B cell (primary cell): ENCODE results near the gene RGS1. TPM values are rescaled to one million over a fixed set of nuclear protein-coding genes. Genes with fewer than 3 reads are reported as not detected.

Experiments
- ATAC-seq: fragments of 200-7000 bp; cut with Tn5 transposase; one replicate; pipeline ENCODE4 v1.10.0; 2021; ENCODE audit warnings: low read depth, mild to moderate bottlenecking, moderate number of reproducible peaks, moderate library complexity
- CTCF ChIA-PET: fragments of 350-600 bp; sonication (Branson Sonifier 250); formaldehyde crosslinking; loops from one replicate; lab custom pipeline; 2021; ENCODE audit warnings: antibody characterized with exemption, inconsistent platforms; lab: Charles Lee
- POLR2A ChIA-PET: fragments of 350-600 bp; sonication (Branson Sonifier 250); formaldehyde crosslinking; loops from one replicate; lab custom pipeline; 2021; ENCODE audit warnings: antibody characterized with exemption; lab: Charles Lee
- DNase-seq: peaks from one replicate; pipeline ENCODE4 v3.0.0; 2013
- H2AFZ ChIP-seq: 2 replicates; pipeline ENCODE4 v1.6.1; 2012; ENCODE audit warnings: mild to moderate bottlenecking, low read depth, low read length; ENCODE audit not compliant: insufficient read depth, poor library complexity, severe bottlenecking
- H3K27ac ChIP-seq, 2 donors: 1 replicate in 1 of 2; 2 replicates in 1 of 2; pipeline ENCODE4 v1.5.1; 2012 to 2013; ENCODE audit warnings: low read length in 2 of 2, mild to moderate bottlenecking in 2 of 2, moderate library complexity in 1 of 2
- H3K27me3 ChIP-seq, 4 experiments: fragments of 200-600 bp in 1 of 4; sonication (generic) in 1 of 4; replicated peaks in 1 of 4; 1 replicate in 2 of 4; 2 replicates in 2 of 4; pipeline versions ENCODE4 v1.6.1 to v1.7.0; 2013 to 2016; ENCODE audit warnings: low read length in 3 of 4, mild to moderate bottlenecking in 2 of 4, mixed read lengths in 1 of 4, moderate library complexity in 1 of 4; ENCODE audit not compliant: insufficient read depth in 4 of 4, control insufficient read depth in 3 of 4; ENCODE audit errors: control extremely low read depth in 1 of 4
- H3K36me3 ChIP-seq, 2 experiments: replicated peaks in 1 of 2; 1 replicate in 1 of 2; 2 replicates in 1 of 2; pipeline versions ENCODE4 v1.6.1 to v1.7.1; 2013; ENCODE audit warnings: low read length in 1 of 2; ENCODE audit not compliant: insufficient read depth in 2 of 2, control insufficient read depth in 1 of 2; ENCODE audit errors: control extremely low read depth in 1 of 2, extremely low read depth in 1 of 2
- H3K4me1 ChIP-seq, 2 donors: fragments of 200-600 bp in 1 of 2; sonication (generic) in 1 of 2; 1 replicate in 1 of 2; 2 replicates in 1 of 2; pipeline versions ENCODE4 v1.5.1 to v1.6.1; 2013 to 2017; ENCODE audit warnings: low read length in 2 of 2; ENCODE audit not compliant: control insufficient read depth in 2 of 2, insufficient read depth in 2 of 2
- H3K4me2 ChIP-seq: replicated peaks from 2 replicates; pipeline ENCODE3; 2012; ENCODE audit warnings: mild to moderate bottlenecking, low read depth, low read length; ENCODE audit not compliant: poor library complexity, severe bottlenecking
- H3K4me3 ChIP-seq, 5 experiments: fragments of 200-600 bp in 1 of 5; sonication (generic) in 1 of 5; 1 replicate in 3 of 5; 2 replicates in 2 of 5; pipeline versions ENCODE4 v1.5.1 to v1.7.0; 2011 to 2016; ENCODE audit warnings: low read length in 4 of 5, mild to moderate bottlenecking in 4 of 5, low read depth in 2 of 5, control low read depth in 1 of 5, moderate library complexity in 1 of 5; ENCODE audit not compliant: insufficient read depth in 1 of 5; ENCODE audit errors: control extremely low read depth in 1 of 5, extremely low read depth in 1 of 5
- H3K79me2 ChIP-seq: fragments of 200-600 bp; sonication (generic); one replicate; pipeline ENCODE4 v1.6.0; 2016; ENCODE audit warnings: low read length; ENCODE audit not compliant: control insufficient read depth, insufficient read depth
- H3K9ac ChIP-seq: fragments of 200-600 bp; sonication (generic); 2 replicates; pipeline ENCODE4 v1.6.1; 2017; ENCODE audit warnings: mild to moderate bottlenecking, low read length, moderate library complexity
- H3K9me3 ChIP-seq, 3 donors: one replicate each; pipeline versions ENCODE4 v1.6.1 to v1.7.1; 2013; ENCODE audit warnings: low read length in 2 of 3; ENCODE audit not compliant: control insufficient read depth in 2 of 3, insufficient read depth in 1 of 3; ENCODE audit errors: control extremely low read depth in 1 of 3
- H4K20me1 ChIP-seq: 2 replicates; pipeline ENCODE4 v1.6.0; 2012; ENCODE audit warnings: mild to moderate bottlenecking, low read length; ENCODE audit not compliant: insufficient read depth, control insufficient read depth, poor library complexity, severe bottlenecking
- H3K27ac Mint-ChIP-seq: one replicate; pipeline ENCODE4 v1.8.0; 2021; ENCODE audit warnings: mixed read lengths
- H3K27me3 Mint-ChIP-seq: one replicate; pipeline ENCODE4 v1.8.0; 2021; ENCODE audit warnings: mixed read lengths
- H3K4me1 Mint-ChIP-seq: one replicate; pipeline ENCODE4 v1.8.0; 2021; ENCODE audit warnings: mixed read lengths
- H3K4me3 Mint-ChIP-seq: one replicate; pipeline ENCODE4 v1.8.0; 2021; ENCODE audit warnings: mixed read lengths
- H3K9me3 Mint-ChIP-seq: one replicate; pipeline ENCODE4 v1.8.0; 2022; ENCODE audit warnings: mixed read lengths; ENCODE audit not compliant: insufficient read depth
- CTCF ChIP-seq: fragments of 200-600 bp; IDR thresholded peaks from one replicate; pipeline ENCODE4 v1.8.0; 2022; ENCODE audit warnings: antibody characterized with exemption, mild to moderate bottlenecking
- EZH2 ChIP-seq: IDR thresholded peaks from 2 replicates; pipeline ENCODE4 v1.6.1; 2012; ENCODE audit warnings: borderline replicate concordance, low read depth, mild to moderate bottlenecking, moderate library complexity, low read length; ENCODE audit not compliant: insufficient read depth, poor library complexity, severe bottlenecking
- WGBS: methylation state at CpG from one replicate; pipeline ENCODE4 v1.1.5; 2013; ENCODE audit warnings: missing lambda C conversion rate; ENCODE audit not compliant: insufficient coverage; 5-methylcytosine and 5-hydroxymethylcytosine counted together
- intact Hi-C: fragments of 100-400 bp; cut with micrococcal nuclease; formaldehyde crosslinking; loops from one replicate; pipeline ENCODE4 v1.10.0; 2022
- polyA plus RNA-seq: library from polyadenylated mRNA; depleted of rRNA; stranded (reverse); fragments of >200 nt; gene quantifications from 2 replicates; pipeline ENCODE4 v1.2.3, GENCODE V29; 2012
- total RNA-seq, 2 donors: library from RNA; stranded (reverse); fragments of 120-200 nt in 1 of 2; gene quantifications; 1 replicate in 1 of 2; 2 replicates in 1 of 2; pipeline versions ENCODE4 v1.2.3 to v1.2.4, GENCODE V29; 2013 to 2022

RGS1 gene
- total and polyA plus RNA-seq, 2 donors (not counting 1 experiment from before 2014, with no cell fraction given) = 154 to 180 TPM

DNA sequence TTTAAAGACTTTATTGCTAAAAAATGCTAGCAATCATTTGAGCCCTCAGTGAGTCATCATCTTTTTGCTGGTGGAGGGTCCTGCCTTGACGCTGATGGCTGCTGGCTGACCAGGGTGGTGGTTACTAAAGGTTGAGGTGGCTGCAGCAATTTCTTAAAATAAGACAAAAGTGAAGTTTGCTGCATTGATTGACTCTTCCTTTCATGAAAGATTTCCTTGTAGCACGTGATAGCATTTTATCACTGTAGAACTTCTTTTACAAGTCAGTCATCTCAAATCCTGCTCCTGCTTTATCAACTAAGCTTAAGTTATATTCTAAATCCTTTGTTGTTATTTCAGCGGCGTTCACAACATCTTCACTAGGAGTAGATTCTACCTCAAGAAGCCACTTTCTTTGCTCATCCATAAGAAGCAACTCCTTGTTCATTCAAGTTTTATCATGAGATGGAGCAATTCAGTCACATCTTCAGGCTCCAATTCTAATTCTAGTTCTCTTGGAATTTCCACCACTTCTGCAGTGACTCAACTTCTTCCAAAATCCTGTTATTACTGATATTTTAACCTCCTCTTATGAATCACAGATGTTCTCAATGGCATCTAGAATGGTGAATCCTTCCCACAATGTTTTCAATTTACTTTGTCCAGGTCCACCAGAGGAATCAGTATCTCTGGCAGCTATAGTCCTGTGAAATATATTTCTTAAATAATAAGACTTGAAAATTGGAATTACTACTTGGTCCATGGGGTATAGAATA, 17.6 kb upstream of the RGS1 start:
- Histone ChIP-seq H3K9me3 (no peaks in the 10 kb centered on the region), H4K20me1 (no peaks in the 10 kb centered on the region), H2AFZ (no peak overlapping the region), H3K4me2 (no peak overlapping the region), H3K79me2 (no peaks in the 10 kb centered on the region), H3K4me3 (no peak overlapping the region), H3K27ac (no peak overlapping the region), H3K9ac (no peak overlapping the region), H3K36me3 (no peaks in the 10 kb centered on the region), H3K27me3 (peaks cover 0 to 4% (median 1%) of the 10 kb centered on the region in 4 experiments), H3K4me1 (no peaks in the 10 kb centered on the region)
- intact Hi-C loops = loop anchor here (5.0 kb wide), 1 partner anchor 41 kb away; no protein-coding TSS in a partner anchor
- H3K4me1 Mint-ChIP-seq = peaks cover 21% of the 10 kb centered on the region
- no peak overlapping the region for H3K4me3 Mint-ChIP-seq
- 96% methylated on average over 4 of the region's 4 CpGs for WGBS
- ChIA-PET CTCF (interaction anchor here (0.6 kb wide), 1 partner anchor 247 kb away, joined by 4 read pairs; no protein-coding TSS in a partner anchor), POLR2A (no interaction called here)
- TF ChIP-seq EZH2 = no peak
- no peak for TF ChIP-seq CTCF
- no peak for ATAC-seq
- no peak overlapping the region for H3K27ac Mint-ChIP-seq
- H3K27me3 Mint-ChIP-seq = no peaks in the 10 kb centered on the region
- no peak for DNase-seq
- H3K9me3 Mint-ChIP-seq = no peaks in the 10 kb centered on the region
